Left lung (tissue), 10 donors: ENCODE measurements around the gene ATP4B. TPM values are rescaled to one million over a fixed set of nuclear protein-coding genes. Genes with fewer than 3 reads are reported as not detected.
"Not testable (repeated sequence)": the region's sequence is repeated elsewhere in the genome, so short reads cannot be mapped to it uniquely, and the experiment has no call there.

ENCODE experiments used
- ATAC-seq: fragments of 200-7000 bp; cut with Tn5 transposase; one replicate; pipeline ENCODE4 v1.9.1; 2020; ENCODE audit warnings: moderate library complexity
- DNase-seq, 4 donors: peaks; one replicate each; pipeline ENCODE4 v3.0.0-alpha.2; 2013 to 2020
- H3K27ac ChIP-seq, 2 donors: fragments of 200-600 bp; sonication (generic) in 1 of 2; one replicate each; pipeline versions ENCODE4 v1.5.0 to v1.8.0; 2020 to 2021
- H3K27me3 ChIP-seq, 2 donors: fragments of 200-600 bp; sonication (generic) in 1 of 2; one replicate each; pipeline versions ENCODE4 v1.5.0 to v1.8.0; 2020 to 2021
- H3K36me3 ChIP-seq, 2 donors: fragments of 200-600 bp; sonication (generic) in 1 of 2; one replicate each; pipeline versions ENCODE4 v1.5.0 to v1.8.0; 2020 to 2021
- H3K4me1 ChIP-seq, 2 donors: fragments of 200-600 bp; one replicate each; pipeline ENCODE4 v1.8.0; 2021
- H3K4me3 ChIP-seq, 2 donors: fragments of 200-600 bp; sonication (generic) in 1 of 2; one replicate each; pipeline versions ENCODE4 v1.5.0 to v1.8.0; 2020 to 2021; ENCODE audit warnings: mild to moderate bottlenecking in 1 of 2
- H3K9me3 ChIP-seq, 2 donors: fragments of 200-600 bp; sonication (generic) in 1 of 2; one replicate each; pipeline versions ENCODE4 v1.5.0 to v1.8.0; 2020 to 2021
- intact Hi-C, 2 donors: fragments of 100-400 bp; cut with DNase I; formaldehyde crosslinking; loops; one replicate each; pipeline versions ENCODE4 v1.11.2 to v1.14.2; 2022
- polyA plus RNA-seq, 6 donors: library from polyadenylated mRNA; unstranded; fragments of 120-200 nt; gene quantifications; one replicate each; pipeline ENCODE4 v1.2.1, GENCODE V29; 2013; ENCODE audit not compliant: insufficient read length in 6 of 6
- total RNA-seq, 2 donors: library from RNA; stranded (reverse); fragmentation: NEBNext Ultra II Directional; extraction: Animal tissue kit (Norgen Biotek cat#: 25700); gene quantifications; one replicate each; pipeline ENCODE4 v1.2.1, GENCODE V29; 2021
- TF ChIP-seq, protein P1 (sequence below), 2 donors: fragments of 200-600 bp; sonication (generic) in 1 of 2; IDR thresholded peaks; one replicate each; pipeline versions ENCODE4 v1.5.0 to v1.8.0; 2021; ENCODE audit warnings: antibody characterized with exemption in 2 of 2
- donor health status: DM: no; HTN: yes; CAD: no.
- donor health status: DM: no; HTN: no; CAD: no.

Gene ATP4B
- total and polyA plus RNA-seq, 8 donors = 0.28 to 0.58 (median 0.41) TPM; not detected in 5

DNA sequence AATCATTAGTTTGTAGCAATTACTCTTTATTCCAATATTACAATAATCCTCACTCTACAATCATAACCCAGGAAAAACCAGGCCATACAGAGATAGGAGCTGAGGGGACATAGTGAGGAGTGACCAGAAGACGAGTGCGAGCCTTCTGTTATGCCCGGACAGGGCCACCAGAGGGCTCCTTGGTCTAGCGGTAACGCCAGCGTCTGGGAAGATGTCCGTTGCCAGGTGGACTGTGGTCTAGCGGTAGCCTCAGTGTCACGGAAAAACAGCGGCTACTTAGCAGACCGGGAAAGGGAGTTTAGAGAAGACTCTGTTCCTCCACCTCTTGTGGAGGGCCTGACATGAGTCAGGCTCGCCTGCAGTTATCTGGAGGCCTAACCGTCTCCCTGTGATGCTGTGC is 36.5 kb downstream of the ATP4B start:
- H3K4me3 ChIP-seq, H3K27me3 ChIP-seq, ATAC-seq, intact Hi-C loops, H3K27ac ChIP-seq, H3K9me3 ChIP-seq: not testable (repeated sequence)
- TF ChIP-seq, protein P1, sequence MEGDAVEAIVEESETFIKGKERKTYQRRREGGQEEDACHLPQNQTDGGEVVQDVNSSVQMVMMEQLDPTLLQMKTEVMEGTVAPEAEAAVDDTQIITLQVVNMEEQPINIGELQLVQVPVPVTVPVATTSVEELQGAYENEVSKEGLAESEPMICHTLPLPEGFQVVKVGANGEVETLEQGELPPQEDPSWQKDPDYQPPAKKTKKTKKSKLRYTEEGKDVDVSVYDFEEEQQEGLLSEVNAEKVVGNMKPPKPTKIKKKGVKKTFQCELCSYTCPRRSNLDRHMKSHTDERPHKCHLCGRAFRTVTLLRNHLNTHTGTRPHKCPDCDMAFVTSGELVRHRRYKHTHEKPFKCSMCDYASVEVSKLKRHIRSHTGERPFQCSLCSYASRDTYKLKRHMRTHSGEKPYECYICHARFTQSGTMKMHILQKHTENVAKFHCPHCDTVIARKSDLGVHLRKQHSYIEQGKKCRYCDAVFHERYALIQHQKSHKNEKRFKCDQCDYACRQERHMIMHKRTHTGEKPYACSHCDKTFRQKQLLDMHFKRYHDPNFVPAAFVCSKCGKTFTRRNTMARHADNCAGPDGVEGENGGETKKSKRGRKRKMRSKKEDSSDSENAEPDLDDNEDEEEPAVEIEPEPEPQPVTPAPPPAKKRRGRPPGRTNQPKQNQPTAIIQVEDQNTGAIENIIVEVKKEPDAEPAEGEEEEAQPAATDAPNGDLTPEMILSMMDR (IDR thresholded peaks at IDR 0.05) = peak in 1 of 2 donors; percentile 17
- peaks cover 0 to 14% of the 10 kb centered on the region in 2 donors for H3K4me1 ChIP-seq
- peaks cover 0 to 33% of the 10 kb centered on the region in 2 donors for H3K36me3 ChIP-seq
- peak in 1 of 4 donors; percentile 27 for DNase-seq

DNA sequence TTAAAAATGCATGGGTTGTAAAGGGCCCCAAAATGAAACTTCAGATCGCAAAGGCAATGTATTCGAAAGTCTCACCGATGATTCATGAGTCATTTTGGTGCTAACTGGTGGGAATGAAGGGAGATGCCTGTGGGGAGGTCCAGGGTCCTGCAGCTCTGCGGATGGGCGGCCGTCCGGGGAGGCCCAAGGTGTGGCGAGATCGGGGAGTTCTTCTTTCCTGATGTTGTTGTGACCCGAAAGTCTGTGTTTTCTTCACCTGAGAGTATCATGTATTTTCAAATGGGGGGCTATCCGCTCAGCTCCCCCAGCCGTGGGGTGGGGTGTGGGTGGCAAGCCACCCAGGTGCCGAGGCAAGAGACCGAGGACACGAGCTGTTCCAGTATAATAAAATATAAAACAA is 37.0 kb downstream of the ATP4B start:
- Histone ChIP-seq H3K27ac (no peak overlapping the region), H3K36me3 (peaks cover 0 to 33% of the 10 kb centered on the region in 2 donors), H3K4me3 (no peak overlapping the region), H3K4me1 (peaks cover 0 to 18% of the 10 kb centered on the region in 2 donors), H3K9me3 (no peaks in the 10 kb centered on the region), H3K27me3 (no peaks in the 10 kb centered on the region)
- no peak for ATAC-seq
- TF ChIP-seq, protein P1 (IDR thresholded peaks at IDR 0.05) = no peak
- DNase-seq = peak in 1 of 4 donors; percentile 11
- intact Hi-C loops = no loop called here

DNA sequence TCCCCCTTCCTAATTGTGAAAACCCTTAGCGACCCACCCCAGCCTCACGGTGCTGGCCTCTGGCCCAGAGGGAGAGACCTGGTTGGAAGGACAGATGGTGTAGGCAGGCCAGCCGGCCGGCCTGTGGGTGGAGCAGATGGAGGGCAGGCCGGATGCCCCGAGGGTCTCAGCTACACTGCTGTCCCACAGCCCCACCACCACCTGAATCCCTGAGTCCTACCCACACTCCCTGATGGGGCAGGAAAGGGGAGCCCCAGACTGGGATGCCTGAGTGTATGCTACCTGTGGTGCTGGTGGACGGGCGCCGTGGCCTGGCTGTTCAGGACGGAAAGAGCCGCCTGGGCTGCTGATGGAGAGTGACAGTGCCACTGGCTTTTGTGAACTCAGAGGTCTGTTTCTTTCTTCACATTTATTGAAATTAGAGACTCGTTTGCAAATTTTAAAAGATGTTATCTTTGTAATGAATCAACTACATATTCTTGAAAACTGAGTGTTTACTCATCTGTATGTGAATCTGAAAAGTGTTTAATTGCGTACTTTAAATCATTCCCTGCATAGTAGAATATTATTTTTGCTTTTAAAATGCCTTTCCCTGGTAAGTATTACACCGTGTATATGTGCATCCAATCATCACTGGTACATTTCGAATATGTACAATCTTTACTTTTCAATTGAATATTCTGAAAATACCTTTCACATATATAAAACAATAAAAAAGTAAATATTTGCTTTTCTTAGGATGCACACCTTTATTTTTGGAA is 37.8 kb downstream of the ATP4B start:
- TF ChIP-seq, protein P1 (IDR thresholded peaks at IDR 0.05) = no peak
- H3K27me3 ChIP-seq = no peaks in the 10 kb centered on the region
- intact Hi-C loops = no loop called here
- H3K27ac ChIP-seq = no peak overlapping the region
- H3K4me1 ChIP-seq = peaks cover 0 to 26% of the 10 kb centered on the region in 2 donors
- no peaks in the 10 kb centered on the region for H3K9me3 ChIP-seq
- peaks cover 0 to 33% of the 10 kb centered on the region in 2 donors for H3K36me3 ChIP-seq
- DNase-seq (peak in 2 of 4 donors; percentile 25 to 73), ATAC-seq (no peak)
- no peak overlapping the region for H3K4me3 ChIP-seq

DNA sequence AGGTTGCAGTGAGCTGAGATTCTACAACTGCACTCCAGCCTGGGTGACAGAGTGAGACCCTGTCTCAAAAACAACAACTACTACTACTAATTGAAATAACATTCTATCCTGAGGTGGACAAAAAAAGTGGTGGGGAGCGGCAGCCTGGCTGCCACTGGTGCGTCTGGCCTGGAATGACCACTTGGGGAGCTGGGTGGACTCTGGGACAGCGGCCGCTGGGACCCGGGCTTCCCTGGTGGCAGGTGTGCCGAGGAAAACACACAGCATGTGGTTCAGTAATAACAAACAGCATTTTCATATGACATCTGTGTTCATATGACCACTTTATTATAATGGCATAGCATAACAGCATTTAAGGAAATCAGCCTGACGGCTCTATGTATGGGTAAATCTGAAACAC is 39.5 kb downstream of the ATP4B start:
- H3K9me3 ChIP-seq = no peaks in the 10 kb centered on the region
- peaks cover 0 to 31% of the 10 kb centered on the region in 2 donors for H3K36me3 ChIP-seq
- H3K4me1 ChIP-seq = peaks cover 0 to 34% of the 10 kb centered on the region in 2 donors
- intact Hi-C loops = no loop called here
- DNase-seq = peak in 1 of 4 donors; percentile 55
- TF ChIP-seq, protein P1 (IDR thresholded peaks at IDR 0.05) = no peak
- no peak overlapping the region for H3K27ac ChIP-seq
- H3K4me3 ChIP-seq = no peak overlapping the region
- H3K27me3 ChIP-seq = no peaks in the 10 kb centered on the region
- ATAC-seq = no peak

DNA sequence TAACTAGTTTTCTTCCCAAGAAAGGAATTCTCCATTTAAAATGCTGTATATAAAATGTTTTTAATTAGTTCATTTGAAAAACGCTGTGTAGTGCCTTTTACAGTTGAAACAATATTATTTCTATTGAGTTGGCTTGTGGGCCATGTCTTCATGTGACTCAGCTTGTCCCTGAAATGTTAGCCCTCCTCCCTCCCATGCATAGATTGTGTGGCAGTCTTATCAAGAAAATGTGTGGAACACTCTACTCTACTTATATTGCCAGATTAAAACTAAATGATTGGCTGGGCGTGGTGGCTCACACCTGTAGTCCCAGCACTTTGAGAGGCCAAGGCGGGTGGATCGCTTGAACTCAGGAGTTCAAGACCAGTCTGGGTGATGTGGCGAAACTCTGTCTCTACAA is 40.0 kb downstream of the ATP4B start:
- peaks cover 0 to 27% of the 10 kb centered on the region in 2 donors for H3K36me3 ChIP-seq
- no peaks in the 10 kb centered on the region for H3K9me3 ChIP-seq
- no peak for ATAC-seq
- DNase-seq = no peak
- no peaks in the 10 kb centered on the region for H3K27me3 ChIP-seq
- no peak overlapping the region for H3K27ac ChIP-seq
- peaks cover 0 to 34% of the 10 kb centered on the region in 2 donors for H3K4me1 ChIP-seq
- TF ChIP-seq, protein P1 (IDR thresholded peaks at IDR 0.05) = no peak
- H3K4me3 ChIP-seq = no peak overlapping the region
- intact Hi-C loops = no loop called here
